Right kidney (tissue), 1 donor: Measurements from ENCODE around the gene RNLS.
"Not testable (repeated sequence)": the region's sequence is repeated elsewhere in the genome, so short reads cannot be mapped to it uniquely, and the experiment has no call there.

Experiments
- DNase-seq: peaks from one replicate; pipeline ENCODE4 v3.0.0-alpha.2; 2016

RNLS gene

GRCh38 chr10:88343761-88344484 is 239.2 kb downstream of the RNLS start:
- no peak for DNase-seq

DNA sequence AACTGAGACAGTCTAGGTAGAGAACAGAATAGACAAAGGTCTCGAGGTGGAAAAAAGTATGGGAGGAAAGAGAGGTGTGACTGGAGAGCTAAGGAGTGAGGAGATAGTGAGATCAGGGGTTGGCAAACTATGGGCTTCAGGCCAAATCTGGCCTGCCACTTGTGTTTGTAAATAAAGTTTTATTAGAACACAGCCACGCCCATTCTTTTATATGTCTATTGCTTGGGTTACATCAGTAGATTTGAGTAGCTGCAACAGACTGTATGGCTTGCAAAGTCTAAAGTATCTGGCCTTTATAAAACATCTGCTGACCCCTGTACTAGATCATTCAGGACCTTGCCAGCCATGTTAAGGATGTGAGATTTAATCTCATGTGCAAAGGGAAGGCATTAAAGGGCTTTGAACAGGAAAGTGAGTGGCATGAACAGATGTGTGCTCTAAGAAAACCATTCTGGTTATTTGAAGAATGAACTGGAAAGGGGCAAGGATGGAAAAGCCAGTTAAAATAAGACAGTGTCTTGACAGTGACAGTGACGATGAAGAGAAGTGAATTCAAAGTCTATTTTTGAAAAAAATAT is 240.3 kb downstream of the RNLS start:
- no peak for DNase-seq

DNA sequence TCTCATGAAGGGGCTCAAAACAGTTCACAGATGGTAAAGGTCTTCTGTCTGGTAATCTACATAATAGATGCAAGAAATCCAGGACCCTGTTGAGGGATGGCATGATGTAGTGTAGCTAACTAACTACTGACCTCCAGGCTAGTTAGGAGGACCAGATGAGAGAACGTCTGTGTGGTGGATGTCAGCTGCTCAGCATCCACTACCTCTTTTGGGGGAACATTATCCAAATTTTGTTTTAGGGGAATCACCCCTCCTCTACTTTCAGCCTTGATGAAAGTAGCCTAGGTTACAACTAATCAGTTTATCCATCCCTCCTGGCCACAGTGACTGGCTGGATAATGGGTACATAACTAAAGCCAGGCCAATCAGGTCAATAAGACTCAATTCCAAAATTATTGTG is 246.0 kb downstream of the RNLS start:
- DNase-seq: no peak

- no peak for DNase-seq
Measured at GRCh38 chr10:88336334-88336733, 246.8 kb downstream of the RNLS start.

- no peak for DNase-seq
Measured at GRCh38 chr10:88333248-88333630, 249.9 kb downstream of the RNLS start.

GRCh38 chr10:88332503-88333247 is 250.4 kb downstream of the RNLS start:
- DNase-seq: no peak

DNA sequence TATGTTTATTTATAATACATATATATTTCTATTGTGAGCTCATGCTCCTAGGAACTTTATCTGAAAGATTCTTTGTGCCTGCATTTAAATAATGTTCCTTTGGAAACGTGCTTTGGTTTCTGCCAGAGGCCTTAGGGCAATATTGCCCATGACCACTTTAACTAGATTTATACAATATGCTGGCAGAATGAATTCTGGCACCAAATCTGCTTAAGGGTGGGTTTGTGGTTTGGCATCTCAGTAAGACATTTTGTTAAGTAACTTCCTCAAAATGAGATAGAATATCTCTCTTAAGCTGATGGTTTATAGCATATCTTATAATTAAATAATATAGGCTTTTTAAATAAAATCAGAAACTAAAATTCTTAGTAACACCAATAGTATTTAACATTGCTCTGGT is 252.9 kb downstream of the RNLS start:
- no peak for DNase-seq

GRCh38 chr10:88322324-88323063 is 260.6 kb downstream of the RNLS start:
- DNase-seq: no peak

GRCh38 chr10:88319960-88320517 is 263.1 kb downstream of the RNLS start:
- DNase-seq: no peak

GRCh38 chr10:88318803-88319202 is 264.3 kb downstream of the RNLS start:
- DNase-seq: no peak

- no peak for DNase-seq
Measured at GRCh38 chr10:88317099-88317498, 266.0 kb downstream of the RNLS start.

- no peak for DNase-seq
Measured at GRCh38 chr10:88316292-88316861, 266.7 kb downstream of the RNLS start.

GRCh38 chr10:88315755-88316154 is 267.4 kb downstream of the RNLS start:
- no peak for DNase-seq

GRCh38 chr10:88314362-88314761 is 268.8 kb downstream of the RNLS start:
- no peak for DNase-seq

- DNase-seq: no peak
Measured at GRCh38 chr10:88313878-88314277, 269.2 kb downstream of the RNLS start.

DNA sequence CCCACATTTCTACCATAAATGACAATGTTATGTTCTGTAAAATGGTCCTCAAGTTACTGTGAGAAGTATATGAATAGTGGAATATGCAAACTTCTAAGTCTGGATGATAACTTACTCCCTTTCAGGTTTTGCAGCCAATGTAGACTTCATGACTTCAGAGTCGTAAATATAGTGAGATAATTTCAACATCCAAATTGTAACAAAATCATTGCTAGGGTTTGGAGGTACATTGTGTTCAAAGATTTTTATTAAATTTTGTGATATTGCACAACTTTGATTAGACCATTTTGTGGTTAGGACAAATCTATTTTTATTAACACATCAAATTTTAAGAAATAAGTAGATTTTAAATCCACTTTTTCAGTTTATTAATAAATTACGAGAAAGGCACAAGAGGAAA is 270.3 kb downstream of the RNLS start:
- DNase-seq: no peak

DNA sequence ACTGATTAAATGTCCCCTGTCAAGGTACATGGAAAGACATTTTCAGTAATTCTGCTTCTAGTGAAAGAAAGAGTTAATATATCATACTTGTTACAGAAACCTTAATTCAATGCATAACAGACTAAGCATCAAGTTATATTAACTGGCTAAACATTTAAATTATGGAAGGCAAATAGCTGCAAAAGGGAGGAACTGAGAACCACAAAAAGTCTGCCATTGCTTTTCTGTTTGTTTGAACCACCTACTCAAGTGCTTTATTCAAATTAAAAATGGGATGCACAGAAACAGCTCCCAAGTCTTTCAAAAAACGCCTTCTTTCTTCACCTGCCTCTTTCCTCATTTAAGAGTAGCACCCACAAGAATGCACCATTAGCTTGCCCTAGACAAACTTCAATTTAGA is 271.9 kb downstream of the RNLS start:
- DNase-seq: no peak

DNA sequence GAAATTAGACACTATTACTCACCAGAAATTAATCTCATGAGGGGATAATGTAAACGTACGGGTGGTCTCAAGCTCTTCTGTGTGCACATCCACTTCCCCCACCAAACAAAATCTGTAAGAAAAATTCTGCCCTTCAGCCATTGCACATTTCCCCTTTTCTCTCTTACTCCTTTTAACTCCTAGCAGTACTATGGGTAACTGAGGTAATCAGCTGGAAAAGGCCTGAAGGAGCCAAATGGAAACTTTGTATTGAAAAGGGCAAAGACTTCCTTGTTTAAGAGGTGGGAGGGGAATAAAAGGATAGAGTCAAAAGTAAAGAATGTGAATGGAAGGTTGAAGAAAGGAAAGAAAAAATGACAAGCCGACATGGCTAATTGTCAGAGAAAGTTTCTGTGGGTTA is 273.8 kb downstream of the RNLS start:
- no peak for DNase-seq

GRCh38 chr10:88308361-88308760 is 274.8 kb downstream of the RNLS start:
- DNase-seq: not testable (repeated sequence)

DNA sequence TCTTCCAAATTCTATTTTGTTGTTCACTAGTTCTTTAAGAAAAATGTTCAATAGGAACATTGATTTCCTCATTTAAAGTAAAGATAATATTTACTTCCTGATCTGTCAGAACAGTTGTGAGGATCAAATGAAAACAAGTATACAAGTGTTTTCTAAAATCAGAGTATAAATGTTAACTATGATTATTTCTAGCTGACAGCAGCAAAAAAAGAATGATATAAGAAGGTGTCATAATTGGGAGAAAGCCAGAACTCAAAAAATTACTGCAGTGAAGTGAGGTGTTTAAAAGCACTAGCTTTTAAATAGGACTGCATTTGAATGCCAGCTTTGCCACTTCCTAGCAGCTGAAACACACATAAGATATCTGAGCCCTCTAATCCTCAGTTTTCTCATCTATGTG is 283.3 kb downstream of the RNLS start:
- DNase-seq: no peak

- DNase-seq: no peak
Measured at GRCh38 chr10:88297103-88297502, 286.0 kb downstream of the RNLS start.

- DNase-seq: no peak
Measured at GRCh38 chr10:88293651-88294230, 289.4 kb downstream of the RNLS start.
